PC-3 (cell line): ENCODE measurements around the gene MYL12B. TPM values are rescaled to one million over a fixed set of nuclear protein-coding genes. Genes with fewer than 3 reads are reported as not detected.
"Not testable (repeated sequence)": the region's sequence is repeated elsewhere in the genome, so short reads cannot be mapped to it uniquely, and the experiment has no call there.

ENCODE experiments used
- ATAC-seq: fragments of 200-7000 bp; cut with Tn5 transposase; 2 replicates; pipeline ENCODE4 v1.9.1; 2020; ENCODE audit warnings: mild to moderate bottlenecking, moderate library complexity
- BruUV-seq: library from RNA; stranded (reverse); fragments of 400-500 nt; replicated peaks from 2 replicates; lab custom pipeline; 2021; lab: Mats Ljungman, UMichigan
- CTCF ChIA-PET: fragments of 300-600 bp; sonication (Branson Sonifier 250); formaldehyde crosslinking; loops from one replicate; lab custom pipeline; 2022; ENCODE audit warnings: antibody characterized with exemption; lab: Charles Lee
- POLR2A ChIA-PET: fragments of 300-600 bp; sonication (Branson Sonifier 250); formaldehyde crosslinking; loops from one replicate; lab custom pipeline; 2022; ENCODE audit warnings: antibody characterized with exemption; ENCODE audit not compliant: unreplicated experiment; lab: Charles Lee
- DNase-seq: peaks from one replicate; pipeline ENCODE4 v3.0.0-alpha.2; 2015
- H2AFZ ChIP-seq: fragments of 300-600 bp; sonication (generic); 2 replicates; pipeline ENCODE4 v1.6.0; 2016; ENCODE audit warnings: antibody characterized with exemption, low read length
- H3F3A ChIP-seq: fragments of 300-600 bp; sonication (generic); one replicate; pipeline ENCODE4 v1.6.0; 2017; ENCODE audit warnings: antibody characterized with exemption, low read length, control low read depth, mild to moderate bottlenecking; ENCODE audit not compliant: unreplicated experiment
- H3K27ac ChIP-seq: fragments of 300-600 bp; sonication (generic); 2 replicates; pipeline ENCODE4 v1.5.1; 2016; ENCODE audit warnings: mild to moderate bottlenecking, low read length
- H3K27me3 ChIP-seq: fragments of 300-600 bp; sonication (generic); 2 replicates; pipeline ENCODE4 v1.6.1; 2016; ENCODE audit warnings: low read length, mixed read lengths
- H3K36me3 ChIP-seq: fragments of 300-600 bp; sonication (generic); 2 replicates; pipeline ENCODE4 v1.6.1; 2016; ENCODE audit warnings: low read depth, mixed run types, low read length, mixed read lengths
- H3K4me1 ChIP-seq: fragments of 300-600 bp; sonication (generic); 2 replicates; pipeline ENCODE4 v1.5.1; 2016; ENCODE audit warnings: low read length; ENCODE audit not compliant: insufficient read depth
- H3K4me2 ChIP-seq: fragments of 300-600 bp; sonication (generic); 2 replicates; pipeline ENCODE4 v1.6.0; 2016; ENCODE audit warnings: low read length
- H3K4me3 ChIP-seq: fragments of 300-600 bp; sonication (generic); 2 replicates; pipeline ENCODE4 v1.5.1; 2016; ENCODE audit warnings: mild to moderate bottlenecking, low read length, mixed read lengths
- H3K79me2 ChIP-seq: fragments of 300-600 bp; sonication (generic); 2 replicates; pipeline ENCODE4 v1.6.1; 2017; ENCODE audit warnings: low read length, mixed read lengths
- H3K9ac ChIP-seq: fragments of 300-600 bp; sonication (generic); 2 replicates; pipeline ENCODE4 v1.6.0; 2016; ENCODE audit warnings: mild to moderate bottlenecking, low read length
- H3K9me2 ChIP-seq: fragments of 300-600 bp; sonication (generic); replicated peaks from 2 replicates; pipeline ENCODE4 v1.6.1; 2016; ENCODE audit warnings: mixed run types, low read length, mixed read lengths
- H3K9me3 ChIP-seq: fragments of 300-600 bp; sonication (generic); 2 replicates; pipeline ENCODE4 v1.6.1; 2016; ENCODE audit warnings: low read length, mixed read lengths
- H4K20me1 ChIP-seq: fragments of 300-600 bp; sonication (generic); 2 replicates; pipeline ENCODE4 v1.6.1; 2016; ENCODE audit warnings: low read length, mixed read lengths
- CTCF ChIP-seq: fragments of 300-600 bp; sonication (generic); conservative IDR thresholded peaks from 2 replicates; pipeline ENCODE4 v1.5.1; 2017; ENCODE audit warnings: antibody characterized with exemption, low read depth, mild to moderate bottlenecking, low read length
- EZH2 ChIP-seq: fragments of 300-600 bp; sonication (generic); IDR thresholded peaks from one replicate; pipeline ENCODE4 v1.6.1; 2017; ENCODE audit warnings: antibody characterized with exemption, mild to moderate bottlenecking, low read length; ENCODE audit not compliant: unreplicated experiment
- EZH2phosphoT487 ChIP-seq: fragments of 300-600 bp; sonication (generic); IDR thresholded peaks from 2 replicates; pipeline ENCODE4 v1.6.1; 2018; ENCODE audit warnings: mild to moderate bottlenecking, antibody characterized with exemption, low read length, borderline replicate concordance
- intact Hi-C: fragments of 100-400 bp; cut with micrococcal nuclease; formaldehyde crosslinking; loops from 2 replicates; pipeline ENCODE4 v1.9.0; 2023
- total RNA-seq: library from RNA; depleted of rRNA; stranded (reverse); fragments of >200 nt; gene quantifications from 2 replicates; pipeline ENCODE4 v1.2.3, GENCODE V29; 2014

Gene MYL12B
- total RNA-seq, 1 experiment from 2014 or later, result 308 TPM

GRCh38 chr18:3269241-3269913 is 7.4 kb downstream of the MYL12B start:
- H3K4me3 ChIP-seq, result no peak overlapping the region
- H3F3A ChIP-seq, result no peaks in the 10 kb centered on the region
- TF ChIP-seq EZH2phosphoT487 (no peak), CTCF (no peak), EZH2 (no peak)
- no peak for ATAC-seq
- H3K9ac ChIP-seq, result no peak overlapping the region
- ChIA-PET POLR2A (no interaction called here), CTCF (no interaction called here)
- no peaks in the 10 kb centered on the region for H3K27me3 ChIP-seq
- no peak overlapping the region for H2AFZ ChIP-seq
- peaks cover 18% of the 10 kb centered on the region for H3K36me3 ChIP-seq
- no peak overlapping the region for H3K4me2 ChIP-seq
- BruUV-seq, result no TSS peak
- DNase-seq, result no peak
- peaks cover 100% of the 10 kb centered on the region for H3K79me2 ChIP-seq
- H3K4me1 ChIP-seq, result peaks cover 36% of the 10 kb centered on the region
- peaks cover 78% of the 10 kb centered on the region for H4K20me1 ChIP-seq
- H3K9me3 ChIP-seq, result no peaks in the 10 kb centered on the region
- H3K27ac ChIP-seq, result no peak overlapping the region
- intact Hi-C loops, result no loop called here
- no peaks in the 10 kb centered on the region for H3K9me2 ChIP-seq

- H3K9me3 ChIP-seq, result no peaks in the 10 kb centered on the region
- no peak overlapping the region for H3K4me3 ChIP-seq
- H3K27me3 ChIP-seq, result no peaks in the 10 kb centered on the region
- peaks cover 24% of the 10 kb centered on the region for H3K36me3 ChIP-seq
- H4K20me1 ChIP-seq, result peaks cover 73% of the 10 kb centered on the region
- peaks cover 100% of the 10 kb centered on the region for H3K79me2 ChIP-seq
- no peaks in the 10 kb centered on the region for H3K9me2 ChIP-seq
- no peak for TF ChIP-seq CTCF
- TF ChIP-seq EZH2, result no peak
- TF ChIP-seq EZH2phosphoT487, result no peak
- CTCF ChIA-PET, result no interaction called here
- no peak overlapping the region for H3K4me2 ChIP-seq
- peaks cover 31% of the 10 kb centered on the region for H3K4me1 ChIP-seq
- intact Hi-C loops, result no loop called here
- no peak overlapping the region for H3K9ac ChIP-seq
- POLR2A ChIA-PET, result no interaction called here
- no peak overlapping the region for H3K27ac ChIP-seq
- no peak overlapping the region for H2AFZ ChIP-seq
- ATAC-seq, result no peak
- no TSS peak for BruUV-seq
- no peaks in the 10 kb centered on the region for H3F3A ChIP-seq
- DNase-seq, result no peak
Measured at GRCh38 chr18:3269914-3270299, 8.0 kb downstream of the MYL12B start.

- DNase-seq (no peak), ATAC-seq (no peak)
- no peak overlapping the region for H3K27ac ChIP-seq
- intact Hi-C loops, result no loop called here
- no peaks in the 10 kb centered on the region for H3F3A ChIP-seq
- H2AFZ ChIP-seq, result no peak overlapping the region
- TF ChIP-seq EZH2phosphoT487, result no peak
- TF ChIP-seq EZH2, result no peak
- TF ChIP-seq CTCF, result no peak
- H3K9me3 ChIP-seq, result no peaks in the 10 kb centered on the region
- no peaks in the 10 kb centered on the region for H3K9me2 ChIP-seq
- peaks cover 10% of the 10 kb centered on the region for H3K4me1 ChIP-seq
- ChIA-PET POLR2A (interaction anchor here (0.6 kb wide), 1 partner anchor 479 kb away, joined by 3 read pairs; no protein-coding TSS in a partner anchor), CTCF (no interaction called here)
- peaks cover 50% of the 10 kb centered on the region for H3K36me3 ChIP-seq
- H3K79me2 ChIP-seq, result peaks cover 71% of the 10 kb centered on the region
- H3K9ac ChIP-seq, result no peak overlapping the region
- H4K20me1 ChIP-seq, result peaks cover 46% of the 10 kb centered on the region
- no peak overlapping the region for H3K4me3 ChIP-seq
- no peak overlapping the region for H3K4me2 ChIP-seq
- no peaks in the 10 kb centered on the region for H3K27me3 ChIP-seq
- no TSS peak for BruUV-seq
Measured at GRCh38 chr18:3273042-3273441, 11.1 kb downstream of the MYL12B start.

GRCh38 chr18:3277643-3278213 is 15.8 kb downstream of the MYL12B start:
- H3K4me3 ChIP-seq, DNase-seq, H3K4me2 ChIP-seq, H2AFZ ChIP-seq, H3K4me1 ChIP-seq, H3K9me2 ChIP-seq, H3K27me3 ChIP-seq, H4K20me1 ChIP-seq, H3K9me3 ChIP-seq, ATAC-seq, H3K9ac ChIP-seq, intact Hi-C loops, H3F3A ChIP-seq, CTCF ChIA-PET, H3K27ac ChIP-seq: not testable (repeated sequence)
- H3K79me2 ChIP-seq, result peaks cover 24% of the 10 kb centered on the region
- H3K36me3 ChIP-seq, result peaks cover 46% of the 10 kb centered on the region
- POLR2A ChIA-PET, result interaction anchor here (0.6 to 0.8 kb wide), 2 partner anchors 27 kb away, joined by 4 to 5 read pairs; no protein-coding TSS in a partner anchor
- BruUV-seq, result TSS peak; percentile 58
